SJCRH30 (cell line): ENCODE measurements around the gene LHFPL3. TPM values are rescaled to one million over a fixed set of nuclear protein-coding genes. Genes with fewer than 3 reads are reported as not detected.

Experiments
- DNase-seq, 2 experiments: peaks; one replicate each; pipeline ENCODE4 v3.0.0-alpha.2; 2015 to 2020
- H3K27ac ChIP-seq: fragments of 250-450 bp; sonication (Bioruptor Pico); 2 replicates; pipeline ENCODE4 v1.5.1; 2020; ENCODE audit warnings: mild to moderate bottlenecking, moderate library complexity
- H3K27me3 ChIP-seq: fragments of 250-450 bp; sonication (Bioruptor Pico); 2 replicates; pipeline ENCODE4 v1.5.1; 2020; ENCODE audit warnings: mild to moderate bottlenecking, moderate library complexity
- H3K36me3 ChIP-seq: fragments of 250-450 bp; sonication (Bioruptor Pico); 2 replicates; pipeline ENCODE4 v1.5.1; 2020; ENCODE audit warnings: mild to moderate bottlenecking, moderate library complexity
- H3K4me1 ChIP-seq: fragments of 250-450 bp; sonication (Bioruptor Pico); 2 replicates; pipeline ENCODE4 v1.5.1; 2020; ENCODE audit warnings: mild to moderate bottlenecking, moderate library complexity
- H3K4me3 ChIP-seq: fragments of 250-450 bp; sonication (Bioruptor Pico); 2 replicates; pipeline ENCODE4 v1.5.1; 2020; ENCODE audit warnings: mild to moderate bottlenecking, moderate library complexity
- H3K9me3 ChIP-seq: fragments of 250-450 bp; sonication (Bioruptor Pico); replicated peaks from 2 replicates; pipeline ENCODE4 v1.5.1; 2020; ENCODE audit warnings: mild to moderate bottlenecking, moderate library complexity
- total RNA-seq: library from RNA; depleted of rRNA; stranded (reverse); fragments of >200 nt; shearing (Covaris generic); gene quantifications from 2 replicates; pipeline ENCODE4 v1.2.3, GENCODE V29; 2014

Gene LHFPL3
- total RNA-seq, 1 experiment from 2014 or later, result 0.22 TPM

- no peaks in the 10 kb centered on the region for H3K4me1 ChIP-seq
- H3K27ac ChIP-seq, result no peak overlapping the region
- H3K36me3 ChIP-seq, result no peaks in the 10 kb centered on the region
- DNase-seq, result no peak
- H3K4me3 ChIP-seq, result no peak overlapping the region
- H3K27me3 ChIP-seq, result no peaks in the 10 kb centered on the region; the same call in 1 of the 2 replicates
- H3K9me3 ChIP-seq, result no peaks in the 10 kb centered on the region
Observed at GRCh38 chr7:104790440-104790839, 462.0 kb downstream of the LHFPL3 start.

GRCh38 chr7:104791080-104791479 is 462.7 kb downstream of the LHFPL3 start:
- Histone ChIP-seq H3K9me3 (no peaks in the 10 kb centered on the region), H3K36me3 (no peaks in the 10 kb centered on the region), H3K4me1 (no peaks in the 10 kb centered on the region), H3K4me3 (no peak overlapping the region), H3K27ac (no peak overlapping the region), H3K27me3 (no peaks in the 10 kb centered on the region; the same call in 1 of the 2 replicates)
- no peak for DNase-seq

- H3K27ac ChIP-seq, result no peak overlapping the region
- H3K9me3 ChIP-seq, result no peaks in the 10 kb centered on the region
- no peak overlapping the region for H3K4me3 ChIP-seq
- no peaks in the 10 kb centered on the region for H3K4me1 ChIP-seq
- DNase-seq, result no peak
- H3K36me3 ChIP-seq, result no peaks in the 10 kb centered on the region
- H3K27me3 ChIP-seq, result no peaks in the 10 kb centered on the region; the same call in 1 of the 2 replicates
Observed at GRCh38 chr7:104793066-104793465, 464.7 kb downstream of the LHFPL3 start.

GRCh38 chr7:104794154-104794553 is 465.8 kb downstream of the LHFPL3 start:
- no peaks in the 10 kb centered on the region for H3K36me3 ChIP-seq
- H3K4me1 ChIP-seq, result no peaks in the 10 kb centered on the region
- H3K27ac ChIP-seq, result no peak overlapping the region
- no peaks in the 10 kb centered on the region for H3K9me3 ChIP-seq
- no peaks in the 10 kb centered on the region; the same call in 1 of the 2 replicates for H3K27me3 ChIP-seq
- H3K4me3 ChIP-seq, result no peak overlapping the region
- no peak for DNase-seq

- H3K27me3 ChIP-seq, result no peaks in the 10 kb centered on the region; the same call in 1 of the 2 replicates
- H3K4me3 ChIP-seq, result no peak overlapping the region
- H3K36me3 ChIP-seq, result no peaks in the 10 kb centered on the region
- H3K27ac ChIP-seq, result no peak overlapping the region
- H3K9me3 ChIP-seq, result no peaks in the 10 kb centered on the region
- H3K4me1 ChIP-seq, result no peaks in the 10 kb centered on the region
- DNase-seq, result no peak
Observed at GRCh38 chr7:104794589-104794988, 466.2 kb downstream of the LHFPL3 start.

GRCh38 chr7:104795086-104795485 is 466.7 kb downstream of the LHFPL3 start:
- Histone ChIP-seq H3K27ac (no peak overlapping the region), H3K36me3 (no peaks in the 10 kb centered on the region), H3K9me3 (no peaks in the 10 kb centered on the region), H3K4me1 (no peaks in the 10 kb centered on the region), H3K4me3 (no peak overlapping the region), H3K27me3 (no peaks in the 10 kb centered on the region; the same call in 1 of the 2 replicates)
- DNase-seq, result no peak

- no peak overlapping the region for H3K4me3 ChIP-seq
Observed at GRCh38 chr7:104795616-104796398, 467.4 kb downstream of the LHFPL3 start.

GRCh38 chr7:104800307-104800706 is 471.9 kb downstream of the LHFPL3 start:
- H3K36me3 ChIP-seq, result no peaks in the 10 kb centered on the region
- H3K27me3 ChIP-seq, result no peaks in the 10 kb centered on the region
- H3K27ac ChIP-seq, result no peak overlapping the region
- no peak overlapping the region for H3K4me3 ChIP-seq
- no peak for DNase-seq
- H3K9me3 ChIP-seq, result no peaks in the 10 kb centered on the region
- H3K4me1 ChIP-seq, result 0 out of 2 replicates have a peak, but pooled peaks cover 3% of the 10 kb centered on the region

More at GRCh38 chr7:104795616-104796398, 467.4 kb downstream of the LHFPL3 start:
- no peak overlapping the region for H3K27ac ChIP-seq
- no peaks in the 10 kb centered on the region for H3K9me3 ChIP-seq
- no peaks in the 10 kb centered on the region for H3K4me1 ChIP-seq
- H3K36me3 ChIP-seq, result no peaks in the 10 kb centered on the region
- no peaks in the 10 kb centered on the region; the same call in 1 of the 2 replicates for H3K27me3 ChIP-seq
- no peak for DNase-seq

GRCh38 chr7:104801022-104801421 is 472.6 kb downstream of the LHFPL3 start:
- Histone ChIP-seq H3K4me3 (no peak overlapping the region), H3K27me3 (no peaks in the 10 kb centered on the region), H3K9me3 (no peaks in the 10 kb centered on the region), H3K36me3 (no peaks in the 10 kb centered on the region), H3K27ac (no peak overlapping the region), H3K4me1 (peaks cover 6% of the 10 kb centered on the region; the same call in 1 of the 2 replicates)
- DNase-seq, result no peak

GRCh38 chr7:104803931-104804330 is 475.5 kb downstream of the LHFPL3 start:
- H3K4me3 ChIP-seq, result no peak overlapping the region
- no peak for DNase-seq
- H3K9me3 ChIP-seq, result no peaks in the 10 kb centered on the region
- peaks cover 6% of the 10 kb centered on the region; the same call in 1 of the 2 replicates for H3K4me1 ChIP-seq
- H3K27ac ChIP-seq, result no peak overlapping the region
- no peaks in the 10 kb centered on the region for H3K27me3 ChIP-seq
- H3K36me3 ChIP-seq, result no peaks in the 10 kb centered on the region

GRCh38 chr7:104804696-104805095 is 476.3 kb downstream of the LHFPL3 start:
- DNase-seq, result no peak
- H3K4me3 ChIP-seq, result no peak overlapping the region
- H3K27ac ChIP-seq, result no peak overlapping the region
- H3K4me1 ChIP-seq, result peaks cover 6% of the 10 kb centered on the region; the same call in 1 of the 2 replicates
- H3K36me3 ChIP-seq, result no peaks in the 10 kb centered on the region
- H3K9me3 ChIP-seq, result no peaks in the 10 kb centered on the region
- H3K27me3 ChIP-seq, result no peaks in the 10 kb centered on the region

GRCh38 chr7:104805449-104806317 is 477.3 kb downstream of the LHFPL3 start:
- peaks cover 6% of the 10 kb centered on the region; the same call in 1 of the 2 replicates for H3K4me1 ChIP-seq
- H3K36me3 ChIP-seq, result no peaks in the 10 kb centered on the region
- H3K4me3 ChIP-seq, result no peak overlapping the region
- no peak overlapping the region for H3K27ac ChIP-seq
- DNase-seq, result peak; percentile 21 to 64
- H3K9me3 ChIP-seq, result no peaks in the 10 kb centered on the region
- no peaks in the 10 kb centered on the region for H3K27me3 ChIP-seq

- H3K27me3 ChIP-seq, result no peaks in the 10 kb centered on the region
- H3K36me3 ChIP-seq, result no peaks in the 10 kb centered on the region
- no peak overlapping the region for H3K4me3 ChIP-seq
- H3K4me1 ChIP-seq, result peaks cover 6% of the 10 kb centered on the region; the same call in 1 of the 2 replicates
- DNase-seq, result no peak
- H3K9me3 ChIP-seq, result no peaks in the 10 kb centered on the region
- H3K27ac ChIP-seq, result no peak overlapping the region
Observed at GRCh38 chr7:104807671-104808070, 479.3 kb downstream of the LHFPL3 start.

- Histone ChIP-seq H3K4me1 (peaks cover 6% of the 10 kb centered on the region; the same call in 1 of the 2 replicates), H3K4me3 (no peak overlapping the region), H3K27ac (no peak overlapping the region), H3K36me3 (no peaks in the 10 kb centered on the region), H3K9me3 (no peaks in the 10 kb centered on the region), H3K27me3 (no peaks in the 10 kb centered on the region)
- DNase-seq, result no peak
Observed at GRCh38 chr7:104809906-104810305, 481.5 kb downstream of the LHFPL3 start.

GRCh38 chr7:104814126-104814525 is 485.7 kb downstream of the LHFPL3 start:
- H3K36me3 ChIP-seq, result no peaks in the 10 kb centered on the region
- no peak for DNase-seq
- no peak overlapping the region for H3K27ac ChIP-seq
- no peaks in the 10 kb centered on the region for H3K9me3 ChIP-seq
- no peaks in the 10 kb centered on the region for H3K4me1 ChIP-seq
- no peak overlapping the region for H3K4me3 ChIP-seq
- H3K27me3 ChIP-seq, result no peaks in the 10 kb centered on the region
